ENCODE results near the gene FAM168A. TPM values are rescaled to one million over a fixed set of nuclear protein-coding genes. Genes with fewer than 3 reads are reported as not detected.

The FAM168A gene
- total RNA-seq, 1 experiment from 2014 or later, result 21.1 TPM

DNA sequence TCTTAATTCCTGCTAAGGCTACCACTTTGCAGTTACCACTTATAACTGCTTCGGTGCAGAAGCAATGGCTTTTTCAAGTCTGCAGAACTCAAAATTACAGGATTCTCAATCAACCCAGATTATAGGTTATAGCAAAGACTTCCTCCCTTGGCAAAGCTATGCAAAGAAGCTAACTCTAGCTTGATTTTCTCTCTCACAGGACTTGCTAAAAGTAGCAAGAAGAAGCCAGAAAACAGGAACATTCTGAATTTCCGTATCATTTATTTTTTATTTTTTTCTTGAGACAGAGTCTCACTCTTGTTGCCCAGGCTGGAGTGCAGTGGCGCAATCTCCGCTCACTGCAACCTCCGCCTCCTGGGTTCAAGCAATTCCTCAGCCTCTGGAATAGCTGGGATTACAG lies 37.8 kb upstream of the FAM168A start:
- no peak overlapping the region for H2BK15ac ChIP-seq (ENCODE audit: low read depth, low read length)

More for the DNA sequence above, 37.8 kb upstream of the FAM168A start:
- H3K36me3 Mint-ChIP-seq (ENCODE audit: insufficient read depth in 1 of 3, low read depth in 3 of 3), result peaks cover 0 to 18% (median 2%) of the 10 kb centered on the region in 3 experiments; a peak in 3 of 7 replicates
- Histone ChIP-seq H2AK5ac (ENCODE audit: insufficient read length, low read length) (no peak overlapping the region), H3K56ac (ENCODE audit: insufficient read length, low read depth, low read length) (no peak overlapping the region), H4K20me1 (ENCODE audit: control insufficient read depth, insufficient read depth, insufficient read length) (no peaks in the 10 kb centered on the region), H3K18ac (ENCODE audit: insufficient read length, low read depth, low read length) (no peak overlapping the region), H3K14ac (ENCODE audit: insufficient read depth, low read length) (no peak overlapping the region), H3T11ph (ENCODE audit: low read length) (no peak overlapping the region), H4K91ac (ENCODE audit: insufficient read length, low read depth, low read length) (no peak overlapping the region), H2AFZ (ENCODE audit: low read length) (no peak overlapping the region), H3K27ac (ENCODE audit: insufficient read length, low read depth, low read length) (no peak overlapping the region), H3K23me2 (ENCODE audit: insufficient read length, low read depth, low read length, poor library complexity, severe bottlenecking) (no peaks in the 10 kb centered on the region), H3K4ac (ENCODE audit: low read depth, low read length) (no peak overlapping the region), H2BK120ac (ENCODE audit: low read depth, low read length, poor library complexity, severe bottlenecking) (no peak overlapping the region), H4K8ac (replicated peaks; ENCODE audit: insufficient read length, low read depth, low read length) (no peak overlapping the region), H4K5ac (ENCODE audit: insufficient read length, low read depth, low read length) (no peak overlapping the region), H3K9me3 (ENCODE audit: control insufficient read depth, low read depth, low read length) (no peaks in the 10 kb centered on the region), H3K23ac (ENCODE audit: insufficient read length, low read depth, low read length) (no peak overlapping the region), H3K4me1 (ENCODE audit: insufficient read depth, low read length) (no peaks in the 10 kb centered on the region), H3K79me2 (ENCODE audit: insufficient read depth, low read length) (no peaks in the 10 kb centered on the region), H3K27me3 (ENCODE audit: insufficient read depth, low read length) (peaks cover under 1% of the 10 kb centered on the region; the same call in 1 of the 2 replicates), H3K79me1 (ENCODE audit: insufficient read depth, low read depth, low read length, poor library complexity, severe bottlenecking) (no peaks in the 10 kb centered on the region), H3K9ac (ENCODE audit: extremely low read depth, insufficient read length, low read length) (no peak overlapping the region), H3K4me2 (ENCODE audit: insufficient read depth, insufficient read length, low read length) (no peak overlapping the region), H2BK12ac (ENCODE audit: insufficient read length, low read depth, low read length) (no peak overlapping the region), H2BK5ac (ENCODE audit: insufficient read length, low read length) (no peak overlapping the region), H2BK20ac (ENCODE audit: low read depth, low read length, poor library complexity, severe bottlenecking) (no peak overlapping the region)
- H3K27ac Mint-ChIP-seq, result no peak overlapping the region
- H3K4me3 Mint-ChIP-seq, result no peak overlapping the region
- no peak for DNase-seq
- TF ChIP-seq, protein P1, sequence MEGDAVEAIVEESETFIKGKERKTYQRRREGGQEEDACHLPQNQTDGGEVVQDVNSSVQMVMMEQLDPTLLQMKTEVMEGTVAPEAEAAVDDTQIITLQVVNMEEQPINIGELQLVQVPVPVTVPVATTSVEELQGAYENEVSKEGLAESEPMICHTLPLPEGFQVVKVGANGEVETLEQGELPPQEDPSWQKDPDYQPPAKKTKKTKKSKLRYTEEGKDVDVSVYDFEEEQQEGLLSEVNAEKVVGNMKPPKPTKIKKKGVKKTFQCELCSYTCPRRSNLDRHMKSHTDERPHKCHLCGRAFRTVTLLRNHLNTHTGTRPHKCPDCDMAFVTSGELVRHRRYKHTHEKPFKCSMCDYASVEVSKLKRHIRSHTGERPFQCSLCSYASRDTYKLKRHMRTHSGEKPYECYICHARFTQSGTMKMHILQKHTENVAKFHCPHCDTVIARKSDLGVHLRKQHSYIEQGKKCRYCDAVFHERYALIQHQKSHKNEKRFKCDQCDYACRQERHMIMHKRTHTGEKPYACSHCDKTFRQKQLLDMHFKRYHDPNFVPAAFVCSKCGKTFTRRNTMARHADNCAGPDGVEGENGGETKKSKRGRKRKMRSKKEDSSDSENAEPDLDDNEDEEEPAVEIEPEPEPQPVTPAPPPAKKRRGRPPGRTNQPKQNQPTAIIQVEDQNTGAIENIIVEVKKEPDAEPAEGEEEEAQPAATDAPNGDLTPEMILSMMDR (conservative IDR thresholded peaks at IDR 0.05), result no peak
- peaks cover 3 to 8% of the 10 kb centered on the region in 2 experiments for H3K9me3 Mint-ChIP-seq
- WGBS (ENCODE audit: extremely low coverage, insufficient read length, low lambda C conversion rate), result no CpG with 5 or more reads among the region's 5 CpGs
- peaks cover 17% of the 10 kb centered on the region for H3K27me3 Mint-ChIP-seq (ENCODE audit: low read depth)
- peaks cover 13 to 17% of the 10 kb centered on the region in 2 experiments for H3K4me1 Mint-ChIP-seq
